SK-N-SH treated with all-trans-retinoic acid at 6 μM for 48 hours (cell line): ENCODE data around the gene SH3PXD2A.

Experiments
- ATAC-seq: fragments of 200-7000 bp; cut with Tn5 transposase; 3 replicates; pipeline ENCODE4 v1.9.1; 2020; ENCODE audit warnings: mild to moderate bottlenecking, moderate library complexity
- ARNTL ChIP-seq: fragments of 450-650 bp; formaldehyde crosslinking; IDR thresholded peaks from 2 replicates; pipeline ENCODE4 v1.5.0; 2020; ENCODE audit warnings: low read depth, mild to moderate bottlenecking, moderate library complexity, borderline replicate concordance
- BACH2 ChIP-seq: fragments of 250-450 bp; sonication (Bioruptor Pico); IDR thresholded peaks from 2 replicates; pipeline ENCODE4 v1.9.0; 2021; ENCODE audit warnings: mild to moderate bottlenecking, borderline replicate concordance
- CREB5 ChIP-seq: fragments of 250-450 bp; sonication (Bioruptor Pico); IDR thresholded peaks from 2 replicates; pipeline ENCODE4 v1.5.1; 2020; ENCODE audit warnings: low read depth, mild to moderate bottlenecking, moderate library complexity
- CSDC2 ChIP-seq: fragments of 250-450 bp; sonication (Bioruptor Pico); IDR thresholded peaks from 2 replicates; pipeline ENCODE4 v1.5.0; 2020; ENCODE audit warnings: mild to moderate bottlenecking, moderate library complexity
- CSRNP3 ChIP-seq: fragments of 250-450 bp; sonication (Bioruptor Pico); IDR thresholded peaks from 2 replicates; pipeline ENCODE4 v1.5.1; 2021; ENCODE audit warnings: mild to moderate bottlenecking, moderate library complexity
- ESRRG ChIP-seq: fragments of 250-450 bp; sonication (Bioruptor Pico); IDR thresholded peaks from 2 replicates; pipeline ENCODE4 v1.6.1; 2021; ENCODE audit warnings: mild to moderate bottlenecking
- GLIS3 ChIP-seq: fragments of 250-450 bp; sonication (Bioruptor Pico); IDR thresholded peaks from 2 replicates; pipeline ENCODE4 v1.5.0; 2020; ENCODE audit warnings: mild to moderate bottlenecking, moderate library complexity
- ISL1 ChIP-seq: fragments of 250-450 bp; sonication (Bioruptor Pico); IDR thresholded peaks from 2 replicates; pipeline ENCODE4 v2.1.2; 2022; ENCODE audit warnings: mild to moderate bottlenecking, moderate library complexity
- OSR1 ChIP-seq: fragments of 250-450 bp; sonication (Bioruptor Pico); IDR thresholded peaks from 2 replicates; pipeline ENCODE4 v1.8.0; 2022; ENCODE audit warnings: moderate library complexity, mild to moderate bottlenecking, inconsistent platforms
- PATZ1 ChIP-seq: fragments of 250-450 bp; sonication (Bioruptor Pico); IDR thresholded peaks from 2 replicates; pipeline ENCODE4 v1.8.0; 2020; ENCODE audit warnings: mild to moderate bottlenecking, moderate library complexity, borderline replicate concordance
- POU6F1 ChIP-seq: fragments of 250-450 bp; sonication (Bioruptor Pico); IDR thresholded peaks from 2 replicates; pipeline ENCODE4 v1.8.0; 2021; ENCODE audit warnings: low read depth, mild to moderate bottlenecking, moderate library complexity, borderline replicate concordance
- PPARA ChIP-seq: fragments of 250-450 bp; sonication (Bioruptor Pico); IDR thresholded peaks from 2 replicates; pipeline ENCODE4 v1.5.0; 2020; ENCODE audit warnings: mild to moderate bottlenecking, borderline replicate concordance
- RARB ChIP-seq: fragments of 250-450 bp; sonication (Bioruptor Pico); IDR thresholded peaks from 2 replicates; pipeline ENCODE4 v1.8.0; 2021; ENCODE audit warnings: mild to moderate bottlenecking, moderate library complexity
- SNAI2 ChIP-seq: fragments of 250-450 bp; sonication (Bioruptor Pico); IDR thresholded peaks from 2 replicates; pipeline ENCODE4 v1.5.0; 2020; ENCODE audit warnings: mild to moderate bottlenecking, moderate library complexity
- TCF4 ChIP-seq: fragments of 250-450 bp; sonication (Bioruptor Pico); IDR thresholded peaks from 2 replicates; pipeline ENCODE4 v1.8.0; 2021; ENCODE audit warnings: mild to moderate bottlenecking, moderate library complexity, borderline replicate concordance
- TOX ChIP-seq: fragments of 250-450 bp; sonication (Bioruptor Pico); IDR thresholded peaks from 2 replicates; pipeline ENCODE4 v1.8.0; 2021; ENCODE audit warnings: mild to moderate bottlenecking, moderate library complexity, borderline replicate concordance
- TSHZ2 ChIP-seq: fragments of 250-450 bp; sonication (Bioruptor Pico); IDR thresholded peaks from 2 replicates; pipeline ENCODE4 v1.5.0; 2020; ENCODE audit warnings: mild to moderate bottlenecking, moderate library complexity
- ZC3H10 ChIP-seq: fragments of 250-450 bp; sonication (Bioruptor Pico); IDR thresholded peaks from 2 replicates; pipeline ENCODE4 v1.5.1; 2021; ENCODE audit warnings: mild to moderate bottlenecking, moderate library complexity
- ZFP3 ChIP-seq: fragments of 250-450 bp; sonication (Bioruptor Pico); IDR thresholded peaks from 2 replicates; pipeline ENCODE4 v1.5.0; 2020; ENCODE audit warnings: mild to moderate bottlenecking, moderate library complexity
- ZFP30 ChIP-seq: fragments of 450-650 bp; formaldehyde crosslinking; IDR thresholded peaks from 2 replicates; pipeline ENCODE4 v1.5.0; 2022; ENCODE audit warnings: mild to moderate bottlenecking, moderate library complexity
- ZNF565 ChIP-seq: fragments of 450-650 bp; formaldehyde crosslinking; conservative IDR thresholded peaks from 2 replicates; pipeline ENCODE4 v1.5.0; 2020; ENCODE audit warnings: low read depth, mild to moderate bottlenecking, moderate library complexity
- ZNF8 ChIP-seq: fragments of 450-650 bp; formaldehyde crosslinking; IDR thresholded peaks from 2 replicates; pipeline ENCODE4 v1.5.0; 2020; ENCODE audit warnings: mild to moderate bottlenecking, moderate library complexity

The SH3PXD2A gene

GRCh38 chr10:103818765-103819374 lies 36.5 kb downstream of the SH3PXD2A start:
- TF ChIP-seq CSRNP3 (CRISPR knock-in tag), result no peak
- TF ChIP-seq CREB5, result no peak
- no peak for TF ChIP-seq CSDC2
- TF ChIP-seq TSHZ2 (CRISPR knock-in tag), result no peak
- TF ChIP-seq TCF4, result no peak
- no peak for TF ChIP-seq ESRRG (CRISPR knock-in tag)
- TF ChIP-seq ZNF8 (CRISPR knock-in tag), result no peak
- no peak for TF ChIP-seq PPARA (CRISPR knock-in tag)
- no peak for TF ChIP-seq BACH2
- no peak for TF ChIP-seq ARNTL (CRISPR knock-in tag)
- no peak for TF ChIP-seq ZC3H10 (CRISPR knock-in tag)
- no peak for TF ChIP-seq RARB
- TF ChIP-seq ISL1 (CRISPR knock-in tag), result no peak
- no peak for ATAC-seq

- no peak for ATAC-seq
- TF ChIP-seq SNAI2 (CRISPR knock-in tag), result no peak
- TF ChIP-seq ZFP3, result no peak
- no peak for TF ChIP-seq POU6F1 (CRISPR knock-in tag)
- TF ChIP-seq PPARA (CRISPR knock-in tag), result no peak
- TF ChIP-seq OSR1 (CRISPR knock-in tag), result no peak
- no peak for TF ChIP-seq ZNF565 (CRISPR knock-in tag)
- TF ChIP-seq CSDC2, result no peak
- no peak for TF ChIP-seq ZC3H10 (CRISPR knock-in tag)
- no peak for TF ChIP-seq TSHZ2 (CRISPR knock-in tag)
- TF ChIP-seq ESRRG (CRISPR knock-in tag), result no peak
- no peak for TF ChIP-seq GLIS3 (CRISPR knock-in tag)
- no peak for TF ChIP-seq RARB
- TF ChIP-seq ARNTL (CRISPR knock-in tag), result no peak
- no peak for TF ChIP-seq TCF4
- no peak for TF ChIP-seq CSRNP3 (CRISPR knock-in tag)
- no peak for TF ChIP-seq PATZ1 (CRISPR knock-in tag)
- no peak for TF ChIP-seq ZFP30 (CRISPR knock-in tag)
- no peak for TF ChIP-seq ZNF8 (CRISPR knock-in tag)
- no peak for TF ChIP-seq TOX (CRISPR knock-in tag)
- TF ChIP-seq, all 23 proteins: peak for 0
Observed at GRCh38 chr10:103818105-103818504, 37.3 kb downstream of the SH3PXD2A start.
